Measurements from ENCODE around the gene TTL. TPM values are rescaled to one million over a fixed set of nuclear protein-coding genes. Genes with fewer than 3 reads are reported as not detected.

TTL gene
- total RNA-seq, 2 donors from 2014 or later, result 7.8 to 18.1 TPM

GRCh38 chr2:112459372-112459771 lies 22.6 kb upstream of the TTL start:
- no peak overlapping the region for H3K27ac ChIP-seq
- no peaks in the 10 kb centered on the region for H3K9me3 ChIP-seq
- H3K4me3 ChIP-seq, result no peak overlapping the region
- H3K4me1 ChIP-seq, result no peaks in the 10 kb centered on the region
- TF ChIP-seq POLR2A (IDR thresholded peaks at IDR 0.05) (no peak), CTCF (IDR thresholded peaks at IDR 0.05) (no peak)
- H3K36me3 ChIP-seq (replicated peaks in 1 of 2; ENCODE audit: insufficient read depth in 1 of 2, low read depth in 2 of 2), result no peaks in the 10 kb centered on the region
- H3K27me3 ChIP-seq, result no peaks in the 10 kb centered on the region
- intact Hi-C loops (cut with DNase I), result no loop called here
- no peak for DNase-seq
- WGBS, 2 donors, result 83 to 100% methylated on average over 1 of the region's 1 CpG
- ATAC-seq, result no peak

GRCh38 chr2:112462178-112462577 lies 19.8 kb upstream of the TTL start:
- no peak for ATAC-seq

GRCh38 chr2:112463256-112463655 lies 18.7 kb upstream of the TTL start:
- no peaks in the 10 kb centered on the region for H3K27me3 ChIP-seq
- no peak overlapping the region for H3K27ac ChIP-seq
- 92 to 93% methylated on average over 1 of the region's 1 CpG for WGBS, 2 donors
- ATAC-seq (no peak), DNase-seq (no peak)
- H3K4me1 ChIP-seq, result no peaks in the 10 kb centered on the region
- H3K9me3 ChIP-seq, result no peaks in the 10 kb centered on the region
- no peaks in the 10 kb centered on the region for H3K36me3 ChIP-seq (replicated peaks in 1 of 2; ENCODE audit: insufficient read depth in 1 of 2, low read depth in 2 of 2)
- intact Hi-C loops (cut with DNase I), result no loop called here
- H3K4me3 ChIP-seq, result no peak overlapping the region
- TF ChIP-seq POLR2A (IDR thresholded peaks at IDR 0.05) (no peak), CTCF (IDR thresholded peaks at IDR 0.05) (no peak)

More at GRCh38 chr2:112462178-112462577, 19.8 kb upstream of the TTL start:
- 58 to 66% methylated on average over 5 of the region's 5 CpGs for WGBS, 2 donors
- Histone ChIP-seq H3K4me3 (no peak overlapping the region), H3K9me3 (no peaks in the 10 kb centered on the region), H3K36me3 (replicated peaks in 1 of 2; ENCODE audit: insufficient read depth in 1 of 2, low read depth in 2 of 2) (no peaks in the 10 kb centered on the region), H3K27ac (no peak overlapping the region), H3K4me1 (no peaks in the 10 kb centered on the region), H3K27me3 (no peaks in the 10 kb centered on the region)
- no peak for DNase-seq
- TF ChIP-seq CTCF (IDR thresholded peaks at IDR 0.05), result no peak
- TF ChIP-seq POLR2A (IDR thresholded peaks at IDR 0.05), result no peak
- intact Hi-C loops (cut with DNase I), result no loop called here

- Histone ChIP-seq H3K4me3 (no peak overlapping the region), H3K9me3 (no peaks in the 10 kb centered on the region), H3K36me3 (replicated peaks in 1 of 2; ENCODE audit: insufficient read depth in 1 of 2, low read depth in 2 of 2) (no peaks in the 10 kb centered on the region), H3K4me1 (no peaks in the 10 kb centered on the region), H3K27ac (no peak overlapping the region), H3K27me3 (no peaks in the 10 kb centered on the region)
- WGBS, 2 donors, result 43 to 57% methylated on average over 3 of the region's 3 CpGs
- ATAC-seq (no peak), DNase-seq (no peak)
- intact Hi-C loops (cut with DNase I), result no loop called here
- TF ChIP-seq CTCF (IDR thresholded peaks at IDR 0.05) (no peak), POLR2A (IDR thresholded peaks at IDR 0.05) (no peak)
Measured at GRCh38 chr2:112465382-112465781, 16.6 kb upstream of the TTL start.

- DNase-seq (no peak), ATAC-seq (no peak)
- TF ChIP-seq POLR2A (IDR thresholded peaks at IDR 0.05) (no peak), CTCF (IDR thresholded peaks at IDR 0.05) (no peak)
- Histone ChIP-seq H3K27me3 (peaks cover 0 to 7% of the 10 kb centered on the region in 2 donors), H3K4me3 (no peak overlapping the region), H3K36me3 (replicated peaks in 1 of 2; ENCODE audit: insufficient read depth in 1 of 2, low read depth in 2 of 2) (no peaks in the 10 kb centered on the region), H3K9me3 (no peaks in the 10 kb centered on the region), H3K27ac (no peak overlapping the region), H3K4me1 (no peaks in the 10 kb centered on the region)
- intact Hi-C loops (cut with DNase I), result no loop called here
- 76 to 80% methylated on average over 6 of the region's 6 CpGs for WGBS, 2 donors
Measured at GRCh38 chr2:112472547-112473263, 9.3 kb upstream of the TTL start.
